Fibroblast of mammary gland (primary cell): Measurements from ENCODE around the gene PEX14.

Experiments used
- DNase-seq: peaks from one replicate; pipeline ENCODE4 v3.0.0-alpha.2; 2010; ENCODE audit warnings: low read depth
- H3K4me3 ChIP-seq: 2 replicates; pipeline ENCODE4 v1.5.1; 2011; ENCODE audit warnings: low read depth, mild to moderate bottlenecking, low read length, moderate library complexity; ENCODE audit not compliant: control insufficient read depth
- TF ChIP-seq, protein P1 (sequence below): conservative IDR thresholded peaks from 2 replicates; pipeline ENCODE4 v1.5.1; 2011; ENCODE audit warnings: low read depth, low read length, inconsistent platforms; ENCODE audit not compliant: control insufficient read depth, insufficient read depth

Gene PEX14

DNA sequence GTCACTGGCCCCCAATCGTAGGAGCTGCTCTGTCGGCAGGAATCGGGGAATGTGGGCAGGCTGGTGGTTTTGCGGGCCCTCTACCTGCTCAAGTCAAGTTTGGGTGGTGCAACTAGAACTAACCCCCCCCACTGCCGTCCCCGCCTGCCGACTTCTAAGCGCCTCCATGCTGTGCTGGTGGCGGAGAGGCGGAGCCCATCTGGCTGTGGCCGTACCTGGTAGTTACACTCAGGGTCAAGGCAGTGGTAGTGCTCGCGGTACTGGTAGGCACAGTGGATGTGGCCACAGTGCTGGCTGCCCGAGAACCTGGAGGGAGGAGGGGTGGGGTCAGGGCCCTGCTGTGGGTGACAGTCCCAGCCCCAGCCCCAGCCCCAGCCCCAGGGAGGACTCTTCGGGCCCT is 181.7 kb downstream of the PEX14 start:
- no peak overlapping the region for H3K4me3 ChIP-seq
- DNase-seq = no peak
- TF ChIP-seq, protein P1, sequence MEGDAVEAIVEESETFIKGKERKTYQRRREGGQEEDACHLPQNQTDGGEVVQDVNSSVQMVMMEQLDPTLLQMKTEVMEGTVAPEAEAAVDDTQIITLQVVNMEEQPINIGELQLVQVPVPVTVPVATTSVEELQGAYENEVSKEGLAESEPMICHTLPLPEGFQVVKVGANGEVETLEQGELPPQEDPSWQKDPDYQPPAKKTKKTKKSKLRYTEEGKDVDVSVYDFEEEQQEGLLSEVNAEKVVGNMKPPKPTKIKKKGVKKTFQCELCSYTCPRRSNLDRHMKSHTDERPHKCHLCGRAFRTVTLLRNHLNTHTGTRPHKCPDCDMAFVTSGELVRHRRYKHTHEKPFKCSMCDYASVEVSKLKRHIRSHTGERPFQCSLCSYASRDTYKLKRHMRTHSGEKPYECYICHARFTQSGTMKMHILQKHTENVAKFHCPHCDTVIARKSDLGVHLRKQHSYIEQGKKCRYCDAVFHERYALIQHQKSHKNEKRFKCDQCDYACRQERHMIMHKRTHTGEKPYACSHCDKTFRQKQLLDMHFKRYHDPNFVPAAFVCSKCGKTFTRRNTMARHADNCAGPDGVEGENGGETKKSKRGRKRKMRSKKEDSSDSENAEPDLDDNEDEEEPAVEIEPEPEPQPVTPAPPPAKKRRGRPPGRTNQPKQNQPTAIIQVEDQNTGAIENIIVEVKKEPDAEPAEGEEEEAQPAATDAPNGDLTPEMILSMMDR = no peak

DNA sequence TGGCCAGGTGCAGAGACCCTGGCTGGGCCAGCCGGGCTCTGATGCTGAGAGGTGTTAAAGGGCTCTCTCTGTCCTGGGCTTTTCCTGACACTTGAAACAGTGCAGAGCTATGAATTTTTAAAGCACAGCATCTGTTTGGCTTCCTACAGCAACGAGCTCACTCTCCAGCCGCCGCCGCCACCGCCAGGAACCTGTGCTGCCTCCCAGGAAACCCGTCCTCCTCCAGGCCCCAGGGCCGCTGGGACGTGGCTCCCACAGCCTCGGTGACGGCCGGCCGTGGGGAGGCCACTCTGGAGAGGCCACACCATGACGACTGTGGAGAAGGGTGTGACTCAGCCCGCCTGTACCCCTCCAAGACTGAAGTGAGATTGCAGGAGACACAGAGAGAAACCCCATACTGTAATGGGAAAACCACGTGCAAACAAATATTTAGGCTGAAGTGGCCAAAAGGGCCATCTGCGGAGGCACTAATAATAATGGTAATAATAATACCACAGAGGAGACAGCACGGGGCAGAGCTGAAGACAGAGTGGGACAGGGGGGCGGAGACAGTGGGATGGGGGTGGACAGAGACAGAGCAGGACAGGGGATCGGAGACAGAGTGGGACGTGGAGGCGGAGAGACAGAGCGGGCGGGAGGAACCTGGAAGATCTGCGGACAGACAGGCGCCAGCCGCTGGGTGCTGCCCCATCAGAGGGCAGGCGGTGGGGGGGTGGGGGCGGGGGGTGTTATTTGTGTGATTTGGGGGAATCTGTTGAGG is 182.5 kb downstream of the PEX14 start:
- H3K4me3 ChIP-seq = no peak overlapping the region
- no peak for DNase-seq
- TF ChIP-seq, protein P1 = no peak

DNA sequence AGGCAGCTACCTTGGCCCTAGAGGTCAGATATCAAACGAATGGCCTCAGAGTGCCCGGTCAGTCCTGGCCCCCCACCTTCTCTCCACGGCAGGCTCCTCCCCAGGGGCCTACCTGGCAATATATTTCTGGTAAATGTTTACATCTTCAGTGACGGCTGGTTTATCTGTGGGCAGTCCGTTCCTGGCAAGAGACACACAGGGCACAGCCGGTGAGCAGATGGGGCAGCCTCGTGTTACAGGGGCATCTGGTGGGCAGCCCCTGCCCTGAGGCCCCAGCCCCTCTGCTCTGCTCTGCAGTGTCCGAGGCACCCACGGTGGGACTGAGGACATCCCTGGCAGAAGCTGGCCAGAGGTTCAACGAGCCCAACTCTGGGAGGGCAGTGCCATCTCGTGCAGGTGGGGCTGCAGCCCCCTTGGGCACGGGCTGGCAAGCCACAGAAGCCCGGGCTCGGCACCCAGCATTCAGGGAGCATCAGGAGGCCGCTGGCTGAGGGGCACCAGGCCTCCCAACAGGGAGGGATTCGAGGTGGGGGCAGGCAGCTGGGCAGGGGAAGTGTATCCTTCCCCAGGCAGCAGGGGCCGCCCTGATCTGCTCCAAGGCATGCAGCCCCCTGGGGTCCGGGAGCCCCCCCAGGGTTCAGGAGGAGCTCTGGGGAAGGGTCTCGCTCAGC is 183.8 kb downstream of the PEX14 start:
- DNase-seq = no peak
- TF ChIP-seq, protein P1 = no peak
- no peak overlapping the region for H3K4me3 ChIP-seq

DNA sequence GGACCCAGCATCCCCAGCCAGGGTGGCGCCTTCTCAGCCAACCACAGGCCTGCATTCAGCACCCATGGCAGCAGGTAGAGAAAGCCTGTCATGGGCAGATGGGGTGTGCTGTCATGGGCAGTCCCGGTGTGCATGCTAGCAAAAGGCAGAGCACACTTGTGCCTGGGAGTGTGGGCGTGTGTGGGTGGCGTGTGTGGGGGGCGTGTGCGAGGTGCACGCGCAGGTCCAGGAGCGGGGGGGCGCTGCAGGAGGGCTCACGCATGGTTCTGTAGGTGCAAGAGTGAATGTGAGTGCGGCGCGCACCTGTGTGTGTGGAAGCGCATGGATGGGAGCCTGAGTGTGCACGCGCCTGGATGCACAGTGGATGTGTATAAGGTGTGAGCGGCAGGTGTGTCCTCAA is 184.5 kb downstream of the PEX14 start:
- no peak overlapping the region for H3K4me3 ChIP-seq
- TF ChIP-seq, protein P1 = no peak
- DNase-seq = no peak

DNA sequence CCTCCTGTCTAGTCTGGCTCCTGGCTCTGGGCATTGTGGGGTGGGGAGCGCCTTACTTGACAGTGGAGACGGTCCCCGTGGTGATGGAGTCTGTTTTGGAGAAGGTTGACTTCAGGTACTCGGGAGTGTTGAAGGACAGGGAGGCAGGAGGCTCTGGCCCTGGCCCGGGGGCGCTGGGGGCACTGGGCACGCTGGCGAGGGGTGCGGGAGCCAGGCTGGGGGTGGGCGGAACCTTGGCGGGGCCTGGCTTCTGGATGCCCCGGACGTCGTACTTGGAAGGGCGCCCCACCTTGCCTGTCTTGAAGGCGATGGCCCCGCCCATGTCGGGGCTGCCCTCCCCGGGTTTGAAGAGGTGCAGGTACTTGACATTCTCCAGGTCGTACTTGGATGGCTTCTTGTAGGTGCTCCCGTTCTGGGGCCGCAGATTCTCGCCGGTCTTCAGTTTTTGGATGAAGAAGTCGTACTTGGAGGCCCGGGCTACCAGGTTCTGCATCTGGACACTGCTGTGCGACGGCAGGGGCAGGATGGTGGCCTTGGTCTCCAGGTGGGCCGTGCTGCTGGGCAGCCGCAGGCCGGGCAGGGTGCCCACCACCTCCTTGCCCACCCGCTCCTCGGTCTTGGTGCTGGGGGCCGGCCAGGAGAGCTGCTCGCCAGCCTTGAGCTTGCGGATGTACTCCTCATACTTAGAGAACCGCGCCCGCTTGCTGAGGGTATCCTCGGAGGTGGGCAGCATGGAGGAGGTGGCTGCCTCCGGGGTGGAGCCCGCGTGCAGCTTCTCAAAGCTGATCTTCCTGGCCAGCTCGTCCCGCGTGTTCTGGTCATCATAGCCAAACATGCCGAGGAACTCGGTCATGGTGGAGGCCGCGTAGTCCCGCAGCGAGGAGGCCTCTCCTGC is 185.1 kb downstream of the PEX14 start:
- TF ChIP-seq, protein P1 = no peak
- no peak overlapping the region for H3K4me3 ChIP-seq
- DNase-seq = no peak

DNA sequence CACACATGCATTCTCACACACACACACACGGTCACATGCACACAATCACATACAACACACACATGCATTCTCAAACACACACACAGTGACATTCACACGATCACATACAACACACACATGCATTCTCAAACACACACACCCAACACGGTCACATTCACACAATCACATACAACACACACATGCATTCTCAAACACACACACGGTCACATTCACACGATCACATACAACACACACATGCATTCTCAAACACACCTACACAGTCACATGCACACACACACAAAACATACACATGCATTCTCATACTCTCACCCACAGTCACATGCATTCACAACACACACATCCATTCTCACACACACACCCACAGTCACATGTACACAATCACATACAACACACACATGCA is 186.7 kb downstream of the PEX14 start:
- DNase-seq = no peak
- no peak overlapping the region for H3K4me3 ChIP-seq
- TF ChIP-seq, protein P1 = no peak
